Rectal smooth muscle tissue (tissue), 1 donor: ENCODE measurements around the gene PTTG1IP.

ENCODE experiments used
- H3K27ac ChIP-seq: one replicate; pipeline ENCODE4 v1.7.0; 2013; ENCODE audit warnings: low read depth, low read length, inconsistent platforms
- H3K27me3 ChIP-seq: one replicate; pipeline ENCODE4 v1.7.0; 2013; ENCODE audit warnings: low read length; ENCODE audit not compliant: control insufficient read depth, insufficient read depth
- H3K36me3 ChIP-seq: one replicate; pipeline ENCODE4 v1.7.0; 2013; ENCODE audit warnings: low read length; ENCODE audit not compliant: control insufficient read depth, insufficient read depth
- H3K4me1 ChIP-seq: one replicate; pipeline ENCODE4 v1.7.0; 2013; ENCODE audit warnings: low read length; ENCODE audit not compliant: control insufficient read depth, insufficient read depth
- H3K4me3 ChIP-seq: one replicate; pipeline ENCODE4 v1.7.0; 2013; ENCODE audit warnings: low read length
- H3K9ac ChIP-seq: one replicate; pipeline ENCODE4 v1.7.0; 2013; ENCODE audit warnings: low read length

PTTG1IP gene

DNA sequence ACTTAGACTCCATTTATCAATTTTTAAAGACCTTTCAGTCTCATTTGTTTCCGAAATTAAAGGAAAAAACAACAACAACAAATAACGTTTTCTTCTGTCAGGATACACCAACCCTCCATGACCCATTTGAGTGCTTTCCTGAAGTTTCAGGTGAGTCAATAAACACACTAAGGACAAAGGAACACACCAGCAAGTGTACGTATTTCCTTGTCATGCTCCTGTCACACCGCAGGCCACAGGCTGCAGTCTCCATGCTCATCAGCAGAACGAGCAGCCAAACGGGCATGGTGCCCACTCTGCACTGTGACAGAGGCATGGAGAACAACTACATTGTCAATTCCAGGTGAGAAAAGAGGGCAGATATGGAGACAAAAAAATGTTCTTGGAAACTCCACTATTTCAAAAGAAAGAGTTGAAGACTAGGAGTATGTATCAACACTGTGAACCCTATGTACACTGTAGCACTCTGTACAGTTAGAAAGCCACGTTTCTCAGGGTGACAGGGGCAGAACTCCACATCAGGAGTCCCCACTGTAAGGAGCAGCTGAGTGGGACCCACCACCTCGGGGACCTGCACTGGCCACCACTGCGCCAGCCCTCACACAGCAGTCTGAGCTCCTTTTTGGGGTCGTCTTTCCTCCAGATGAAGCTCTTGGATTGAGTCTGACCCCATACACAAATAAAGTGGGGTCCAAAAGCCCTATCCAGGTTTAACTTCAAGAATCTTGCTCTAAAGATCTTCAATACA lies 2.6 kb downstream of the PTTG1IP start:
- Histone ChIP-seq H3K9ac (no peak overlapping the region), H3K4me3 (no peak overlapping the region), H3K27me3 (no peaks in the 10 kb centered on the region), H3K27ac (peak overlapping the region; percentile 90), H3K4me1 (peaks cover 43% of the 10 kb centered on the region), H3K36me3 (peaks cover 3% of the 10 kb centered on the region)

DNA sequence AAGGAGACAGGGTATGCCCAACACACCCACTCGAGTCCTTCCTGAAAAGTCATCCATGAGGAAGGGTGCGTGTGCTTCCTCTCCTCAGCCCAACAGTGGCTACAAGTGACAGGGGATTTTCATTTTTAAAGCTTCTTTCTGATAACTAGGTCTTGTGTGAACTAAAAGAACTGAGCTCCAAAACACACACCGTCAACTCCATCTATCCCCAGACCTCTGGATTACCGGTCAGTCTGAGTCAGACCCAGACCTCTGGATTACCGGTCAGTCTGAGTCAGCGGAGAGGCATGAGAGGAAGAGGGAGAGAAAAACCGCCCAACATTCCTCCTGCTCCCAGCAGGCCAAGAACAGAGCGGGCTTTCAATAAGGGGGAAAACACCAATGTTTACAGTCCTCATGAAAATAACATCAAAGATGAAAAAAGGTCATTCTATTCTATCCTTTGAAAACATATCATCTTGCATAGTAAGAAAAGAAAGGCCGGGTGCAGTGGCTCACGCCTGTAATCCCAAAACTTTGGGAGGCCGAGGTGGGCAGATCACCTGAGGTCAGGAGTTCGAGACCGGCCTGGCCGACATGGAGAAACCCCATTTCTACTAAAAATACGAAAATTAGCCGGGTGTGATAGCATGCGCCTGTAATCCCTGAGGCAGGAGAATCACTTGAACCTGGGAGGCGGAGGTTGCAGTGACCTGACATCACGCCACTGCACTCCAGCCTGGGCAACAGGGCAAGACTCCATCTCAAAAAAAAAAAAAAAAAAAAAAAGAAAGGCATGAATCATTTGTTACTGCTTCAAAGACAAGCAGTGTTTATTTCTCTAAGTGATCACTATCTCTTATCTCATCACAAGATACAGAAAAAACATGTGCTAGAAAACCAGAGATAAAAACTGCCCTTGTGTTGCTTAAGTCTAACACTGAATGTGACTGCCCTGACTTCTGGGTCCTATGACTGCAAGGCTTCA lies 3.4 kb downstream of the PTTG1IP start:
- peaks cover 43% of the 10 kb centered on the region for H3K4me1 ChIP-seq
- H3K27me3 ChIP-seq: no peaks in the 10 kb centered on the region
- no peak overlapping the region for H3K4me3 ChIP-seq
- H3K36me3 ChIP-seq: peaks cover 3% of the 10 kb centered on the region
- peak overlapping the region; percentile 90 for H3K27ac ChIP-seq
- H3K9ac ChIP-seq: no peak overlapping the region

DNA sequence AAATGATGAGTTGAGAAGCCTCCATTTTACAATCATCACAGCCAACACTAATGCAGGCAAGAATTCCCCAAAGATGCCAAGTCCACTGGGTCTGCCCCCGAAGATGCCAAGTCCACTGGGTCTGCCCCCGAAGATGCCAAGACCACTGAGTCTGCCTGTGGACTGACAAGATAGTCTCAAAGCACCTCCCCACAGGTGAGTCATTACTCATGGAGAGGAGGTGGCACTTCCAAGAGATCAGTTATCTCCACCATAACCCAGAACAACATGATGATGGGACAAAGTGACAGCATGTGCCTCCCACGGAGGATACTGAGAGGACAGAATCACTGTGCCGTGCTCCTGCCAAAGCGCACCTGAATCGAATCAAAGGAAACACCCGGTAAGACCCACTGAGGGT lies 4.8 kb downstream of the PTTG1IP start:
- Histone ChIP-seq H3K27me3 (no peaks in the 10 kb centered on the region), H3K4me3 (no peak overlapping the region), H3K9ac (no peak overlapping the region), H3K36me3 (peaks cover 6% of the 10 kb centered on the region), H3K4me1 (peaks cover 43% of the 10 kb centered on the region), H3K27ac (peak overlapping the region; percentile 90)

GRCh38 chr21:44867999-44868700 lies 5.3 kb downstream of the PTTG1IP start:
- H3K9ac ChIP-seq: no peak overlapping the region
- H3K27me3 ChIP-seq: no peaks in the 10 kb centered on the region
- peaks cover 6% of the 10 kb centered on the region for H3K36me3 ChIP-seq
- H3K4me3 ChIP-seq: no peak overlapping the region
- H3K27ac ChIP-seq: peak overlapping the region; percentile 90
- H3K4me1 ChIP-seq: peaks cover 43% of the 10 kb centered on the region

- Histone ChIP-seq H3K27me3 (no peaks in the 10 kb centered on the region), H3K4me3 (no peak overlapping the region), H3K9ac (no peak overlapping the region), H3K36me3 (peaks cover 6% of the 10 kb centered on the region), H3K4me1 (peaks cover 43% of the 10 kb centered on the region), H3K27ac (peak overlapping the region; percentile 26)
These were observed 6.0 kb downstream of the PTTG1IP start for GRCh38 chr21:44867464-44867863.

DNA sequence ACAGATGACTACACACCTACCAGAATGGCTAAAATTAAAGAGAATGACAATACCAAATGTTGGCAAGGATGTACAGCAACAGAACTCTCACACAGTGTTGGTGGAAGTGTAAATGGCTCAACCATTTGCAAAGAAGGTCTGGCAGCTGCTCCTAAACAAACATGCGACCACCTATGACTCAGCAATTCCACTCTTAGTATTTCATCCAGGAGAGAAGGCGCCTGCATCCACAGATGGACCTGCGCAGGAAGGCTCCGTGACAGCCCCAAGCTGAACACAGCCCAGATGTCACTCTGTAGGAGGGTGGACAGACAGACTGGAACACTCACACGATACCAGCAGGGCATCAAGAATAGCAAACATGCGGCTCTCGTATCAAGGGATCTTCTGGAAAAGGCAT lies 6.7 kb downstream of the PTTG1IP start:
- peaks cover 11% of the 10 kb centered on the region for H3K36me3 ChIP-seq
- H3K4me3 ChIP-seq: no peak overlapping the region
- H3K4me1 ChIP-seq: peaks cover 43% of the 10 kb centered on the region
- H3K27ac ChIP-seq: peak overlapping the region; percentile 6
- H3K27me3 ChIP-seq: no peaks in the 10 kb centered on the region
- no peak overlapping the region for H3K9ac ChIP-seq

- no peak overlapping the region for H3K4me3 ChIP-seq
- H3K4me1 ChIP-seq: peaks cover 38% of the 10 kb centered on the region
- no peak overlapping the region for H3K9ac ChIP-seq
- no peaks in the 10 kb centered on the region for H3K27me3 ChIP-seq
- H3K36me3 ChIP-seq: peaks cover 12% of the 10 kb centered on the region
- H3K27ac ChIP-seq: no peak overlapping the region
These were observed 7.8 kb downstream of the PTTG1IP start for GRCh38 chr21:44865561-44866280.

DNA sequence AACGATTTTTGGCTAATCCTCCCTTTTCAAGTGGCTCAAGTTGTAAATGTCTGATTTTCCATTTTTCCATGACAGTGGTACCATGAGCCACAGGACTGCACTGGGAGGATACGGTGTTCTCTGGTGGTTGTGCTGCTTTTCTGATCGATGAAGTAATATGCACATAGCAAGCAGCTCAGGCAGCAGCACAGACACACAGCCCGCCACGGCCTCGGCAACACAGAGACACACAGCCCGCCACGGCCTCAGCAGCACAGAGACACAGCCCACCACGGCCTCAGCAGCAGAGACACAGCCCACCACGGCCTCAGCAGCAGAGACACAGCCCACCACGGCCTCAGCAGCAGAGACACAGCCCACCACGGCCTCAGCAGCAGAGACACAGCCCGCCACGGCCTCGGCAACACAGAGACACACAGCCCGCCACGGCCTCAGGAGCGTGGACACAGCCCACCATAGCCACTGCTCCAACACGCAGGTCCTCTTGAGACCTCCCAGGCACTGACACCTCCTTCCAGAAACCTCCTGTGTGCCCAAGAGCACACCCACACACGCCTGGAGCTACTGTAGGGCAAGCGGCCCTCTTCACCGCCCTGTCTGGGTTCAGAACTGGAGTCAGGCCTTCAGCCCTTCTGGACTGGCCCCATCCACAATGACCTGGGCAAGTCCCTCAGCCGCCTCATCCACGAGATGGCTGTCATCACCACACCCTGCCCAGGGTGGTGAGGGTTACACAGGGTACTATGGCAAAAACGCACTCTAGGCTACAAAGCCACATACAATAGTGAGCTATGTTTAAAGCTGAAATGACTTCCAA lies 10.4 kb downstream of the PTTG1IP start:
- Histone ChIP-seq H3K4me1 (peaks cover 14% of the 10 kb centered on the region), H3K4me3 (no peak overlapping the region), H3K36me3 (peaks cover 25% of the 10 kb centered on the region), H3K27ac (no peak overlapping the region), H3K27me3 (no peaks in the 10 kb centered on the region), H3K9ac (no peak overlapping the region)

DNA sequence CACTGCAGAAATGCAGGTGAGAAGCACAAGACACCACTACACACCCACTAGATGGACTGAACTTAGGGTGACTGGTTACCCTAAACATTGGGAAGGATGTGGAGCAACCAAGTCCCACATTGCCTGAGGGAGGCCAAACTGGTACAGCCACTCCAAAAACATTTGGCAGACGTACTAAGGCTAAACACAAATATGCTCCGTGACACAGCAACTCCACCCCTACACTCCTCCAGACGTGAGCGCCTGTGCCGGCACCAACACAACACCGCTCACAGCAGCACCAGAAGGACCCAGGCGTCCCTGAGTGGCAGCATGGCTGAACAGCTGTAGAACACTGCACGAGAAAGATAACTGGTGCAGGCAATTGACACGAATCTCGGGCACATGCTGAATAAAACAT lies 14.7 kb downstream of the PTTG1IP start:
- peaks cover 2% of the 10 kb centered on the region for H3K4me1 ChIP-seq
- no peak overlapping the region for H3K9ac ChIP-seq
- no peak overlapping the region for H3K4me3 ChIP-seq
- H3K27me3 ChIP-seq: no peaks in the 10 kb centered on the region
- no peak overlapping the region for H3K27ac ChIP-seq
- peaks cover 30% of the 10 kb centered on the region for H3K36me3 ChIP-seq

DNA sequence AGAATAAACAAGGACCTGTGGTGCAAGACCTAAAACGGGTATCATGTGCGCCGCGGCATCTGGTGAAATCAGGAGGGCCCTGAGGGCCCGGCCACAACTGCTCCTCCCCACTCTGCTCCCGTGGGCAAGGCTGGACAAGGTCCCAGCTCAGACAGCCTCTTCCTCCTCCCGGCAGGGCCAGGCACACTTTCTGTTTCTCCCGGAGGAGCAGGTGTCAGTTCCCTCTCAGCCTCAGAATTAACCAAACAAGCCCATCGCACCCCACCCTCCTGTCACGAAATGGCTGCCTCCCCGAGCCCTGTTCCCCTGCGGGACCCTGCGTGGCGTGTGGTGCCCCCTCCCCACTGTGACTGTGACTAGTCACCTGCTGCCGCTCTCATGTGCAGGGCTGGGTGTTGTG lies 15.2 kb downstream of the PTTG1IP start:
- H3K27me3 ChIP-seq: no peaks in the 10 kb centered on the region
- peaks cover 2% of the 10 kb centered on the region for H3K4me1 ChIP-seq
- no peak overlapping the region for H3K4me3 ChIP-seq
- peaks cover 31% of the 10 kb centered on the region for H3K36me3 ChIP-seq
- no peak overlapping the region for H3K27ac ChIP-seq
- no peak overlapping the region for H3K9ac ChIP-seq

DNA sequence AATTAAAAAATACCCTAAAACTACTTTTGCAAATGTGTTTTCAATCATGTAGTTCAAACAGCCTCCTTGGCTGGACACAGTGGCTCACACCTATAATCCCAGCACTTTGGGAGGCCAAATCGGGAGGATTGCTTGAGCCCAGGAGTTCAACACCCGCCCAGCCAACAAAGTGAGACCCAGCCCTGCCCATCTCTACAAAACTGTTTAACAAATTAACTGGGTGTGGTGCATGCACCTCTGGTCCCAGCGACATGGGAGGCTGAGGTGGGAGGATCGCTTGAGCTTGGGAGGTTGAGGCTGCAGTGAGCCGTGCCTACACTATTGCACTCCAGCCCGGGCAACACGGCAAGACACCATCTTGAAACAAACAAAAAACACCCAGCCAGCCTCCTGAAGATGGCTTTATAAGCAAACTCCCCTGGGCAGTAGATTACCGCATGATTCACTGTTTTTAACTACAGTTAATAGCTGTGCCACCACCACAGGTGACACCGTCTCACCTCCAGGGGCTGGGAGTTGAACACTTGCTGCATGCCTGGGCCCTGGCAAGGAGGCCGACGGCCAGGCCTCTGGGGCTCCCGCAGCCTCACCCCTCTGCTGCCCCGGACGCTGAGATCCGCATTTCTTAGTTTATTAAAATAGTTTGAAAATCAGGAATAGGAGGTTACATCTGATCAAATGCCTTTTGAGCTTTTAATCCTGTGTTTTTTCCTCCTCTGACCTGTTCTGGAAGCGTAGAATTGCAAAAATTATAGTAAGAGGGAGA lies 16.2 kb downstream of the PTTG1IP start:
- H3K9ac ChIP-seq: no peak overlapping the region
- no peak overlapping the region for H3K4me3 ChIP-seq
- H3K27me3 ChIP-seq: no peaks in the 10 kb centered on the region
- H3K27ac ChIP-seq: no peak overlapping the region
- peaks cover 31% of the 10 kb centered on the region for H3K36me3 ChIP-seq
- H3K4me1 ChIP-seq: peaks cover 2% of the 10 kb centered on the region
